Endothelial cell of umbilical vein (primary cell): ENCODE data around the gene BACH2. TPM values are rescaled to one million over a fixed set of nuclear protein-coding genes. Genes with fewer than 3 reads are reported as not detected.

Experiments used
- BruUV-seq: library from RNA; stranded (reverse); fragments of 400-500 nt; replicated peaks from 2 replicates; lab custom pipeline; 2021; lab: Mats Ljungman, UMichigan
- CTCF ChIA-PET: fragments of 300-600, 350-600 bp; sonication (Branson Sonifier 250); formaldehyde crosslinking; loops from one replicate; lab custom pipeline; 2021; ENCODE audit warnings: antibody characterized with exemption, inconsistent platforms; lab: Charles Lee
- POLR2A ChIA-PET: fragments of 300-600, 350-600 bp; sonication (Branson Sonifier 250); formaldehyde crosslinking; loops from one replicate; lab custom pipeline; 2021; ENCODE audit warnings: antibody characterized with exemption, inconsistent platforms; lab: Charles Lee
- DNase-seq: peaks from one replicate; pipeline ENCODE4 v3.0.0-alpha.2; 2011; ENCODE audit warnings: low read depth, low spot score
- FAIRE-seq: peaks from 2 replicates; lab custom pipeline; 2011; peaks lifted over from hg19 to GRCh38; lab: Jason Lieb, UNC
- H2AFZ ChIP-seq: 2 replicates; pipeline ENCODE4 v1.6.0; 2012; ENCODE audit warnings: low read depth, low read length, control low read depth, inconsistent platforms
- H3K27ac ChIP-seq: 2 replicates; pipeline ENCODE4 v1.5.1; 2011; ENCODE audit warnings: low read depth, mild to moderate bottlenecking, control low read depth, low read length, moderate library complexity; ENCODE audit not compliant: insufficient read depth
- H3K27me3 ChIP-seq, 2 experiments: 2 replicates each; pipeline versions ENCODE4 v1.6.0 to v1.6.1; 2011; ENCODE audit warnings: low read length in 2 of 2, mixed read lengths in 1 of 2; ENCODE audit not compliant: control insufficient read depth in 2 of 2, insufficient read depth in 2 of 2
- H3K36me3 ChIP-seq, 2 experiments: 2 replicates in 1 of 2; 3 replicates in 1 of 2; pipeline ENCODE4 v1.5.1; 2011; ENCODE audit warnings: low read length in 2 of 2, mild to moderate bottlenecking in 1 of 2, moderate library complexity in 1 of 2; ENCODE audit not compliant: control insufficient read depth in 2 of 2, insufficient read depth in 2 of 2; ENCODE audit errors: extremely low read depth in 1 of 2
- H3K4me1 ChIP-seq: 3 replicates; pipeline ENCODE4 v1.5.1; 2011; ENCODE audit warnings: mild to moderate bottlenecking, low read length; ENCODE audit not compliant: control insufficient read depth, insufficient read depth; ENCODE audit errors: extremely low read depth
- H3K4me2 ChIP-seq: 2 replicates; pipeline ENCODE4 v1.6.1; 2011; ENCODE audit warnings: low read length, control low read depth, mixed read lengths; ENCODE audit not compliant: insufficient read depth
- H3K4me3 ChIP-seq, 3 experiments: fragments of 200-600 bp in 1 of 3; sonication (generic), shearing (Covaris generic) in 1 of 3; replicated peaks in 1 of 3; 2 replicates each; pipeline ENCODE4 v1.5.1; 2011 to 2016; ENCODE audit warnings: control low read depth in 3 of 3, low read length in 3 of 3, mild to moderate bottlenecking in 2 of 3, inconsistent platforms in 1 of 3, low read depth in 1 of 3, moderate library complexity in 1 of 3; ENCODE audit not compliant: insufficient read depth in 1 of 3
- H3K79me2 ChIP-seq: 2 replicates; pipeline ENCODE4 v1.6.0; 2012; ENCODE audit warnings: low read length, inconsistent platforms; ENCODE audit not compliant: control insufficient read depth, insufficient read depth
- H3K9ac ChIP-seq: replicated peaks from 2 replicates; pipeline ENCODE3; 2011; ENCODE audit warnings: low read length, control low read depth; ENCODE audit not compliant: insufficient read depth; ENCODE audit errors: extremely low read depth
- H3K9me1 ChIP-seq: replicated peaks from 3 replicates; pipeline ENCODE4 v1.6.0; 2011; ENCODE audit warnings: mild to moderate bottlenecking, low read length; ENCODE audit not compliant: control insufficient read depth, insufficient read depth; ENCODE audit errors: extremely low read depth
- H3K9me3 ChIP-seq: replicated peaks from 2 replicates; pipeline ENCODE4 v1.5.1; 2012; ENCODE audit warnings: low read length, inconsistent platforms; ENCODE audit not compliant: control insufficient read depth, insufficient read depth
- H4K20me1 ChIP-seq: replicated peaks from 2 replicates; pipeline ENCODE3; 2011; ENCODE audit warnings: mild to moderate bottlenecking, low read length; ENCODE audit not compliant: control insufficient read depth, insufficient read depth; ENCODE audit errors: extremely low read depth
- EZH2 ChIP-seq: IDR thresholded peaks from 2 replicates; pipeline ENCODE4 v1.6.1; 2012; ENCODE audit warnings: borderline replicate concordance, low read depth, mild to moderate bottlenecking, moderate library complexity, low read length, inconsistent platforms; ENCODE audit not compliant: severe bottlenecking
- FOS ChIP-seq: IDR thresholded peaks from 2 replicates; pipeline ENCODE4 v1.6.1; 2011; ENCODE audit warnings: mild to moderate bottlenecking, low read length, moderate library complexity, borderline replicate concordance; ENCODE audit not compliant: insufficient read depth
- GATA2 ChIP-seq: IDR thresholded peaks from 2 replicates; pipeline ENCODE4 v1.7.0; 2011; ENCODE audit warnings: low read depth, mild to moderate bottlenecking, moderate library complexity, mixed read lengths, low read length; ENCODE audit not compliant: insufficient read length, insufficient read depth
- POLR2AphosphoS5 ChIP-seq: IDR thresholded peaks from 2 replicates; pipeline ENCODE4 v1.6.1; 2012; ENCODE audit warnings: low read depth, mild to moderate bottlenecking, control low read depth, low read length, moderate library complexity; ENCODE audit not compliant: insufficient read depth
- dilution Hi-C: fragments of 300-500 bp; cut with MboI; formaldehyde crosslinking; loops from one replicate; pipeline ENCODE4 v1.15.0; 2019; ENCODE audit warnings: low sequenced_read_pairs; ENCODE audit not compliant: extremely low pct_ligation_motif_present
- intact Hi-C: fragments of 100-400 bp; cut with micrococcal nuclease; formaldehyde crosslinking; loops from one replicate; pipeline ENCODE4 v1.10.0; 2022
- polyA plus RNA-seq, 4 experiments: library from polyadenylated mRNA; depleted of rRNA in 3 of 4; stranded (reverse) in 3 of 4; unstranded in 1 of 4; fragments of >200 nt; gene quantifications; 2 replicates each; pipeline versions ENCODE4 v1.2.1 to v1.2.3, GENCODE V29; 2011 to 2012; ENCODE audit warnings: missing spikeins in 1 of 4
- total RNA-seq: library from RNA; stranded (reverse); gene quantifications from 2 replicates; pipeline ENCODE4 v1.2.3, GENCODE V29; 2021

BACH2 gene
- total and polyA plus RNA-seq, 2 donors (not counting 3 experiments of a cell fraction or from before 2014, with no cell fraction given) = 1.7 to 5.6 TPM

DNA sequence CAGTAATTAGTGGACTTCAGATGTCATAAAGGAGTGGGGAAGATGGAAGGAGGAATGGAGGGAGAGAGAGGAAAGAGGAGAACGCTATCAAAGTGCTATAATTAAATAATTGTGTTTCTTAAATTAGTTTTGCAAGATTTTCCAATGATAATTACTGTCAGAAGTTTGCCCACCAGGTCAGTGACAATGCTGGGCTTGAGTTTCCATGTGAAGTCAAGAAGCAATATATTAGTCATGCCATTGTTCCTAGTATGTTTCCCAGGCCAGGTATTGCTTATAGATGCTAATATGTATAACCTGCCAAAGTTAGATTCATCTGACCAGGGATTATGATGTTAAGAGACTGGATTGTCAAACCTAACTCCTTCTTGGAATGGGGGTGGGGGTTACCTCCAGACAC lies 270.4 kb downstream of the BACH2 start:
- no TSS peak for BruUV-seq
- no peak overlapping the region for H3K27ac ChIP-seq
- CTCF ChIA-PET = interaction anchor here (1.0 kb wide), 1 partner anchor 9 kb away, joined by 3 read pairs; no protein-coding TSS in a partner anchor

DNA sequence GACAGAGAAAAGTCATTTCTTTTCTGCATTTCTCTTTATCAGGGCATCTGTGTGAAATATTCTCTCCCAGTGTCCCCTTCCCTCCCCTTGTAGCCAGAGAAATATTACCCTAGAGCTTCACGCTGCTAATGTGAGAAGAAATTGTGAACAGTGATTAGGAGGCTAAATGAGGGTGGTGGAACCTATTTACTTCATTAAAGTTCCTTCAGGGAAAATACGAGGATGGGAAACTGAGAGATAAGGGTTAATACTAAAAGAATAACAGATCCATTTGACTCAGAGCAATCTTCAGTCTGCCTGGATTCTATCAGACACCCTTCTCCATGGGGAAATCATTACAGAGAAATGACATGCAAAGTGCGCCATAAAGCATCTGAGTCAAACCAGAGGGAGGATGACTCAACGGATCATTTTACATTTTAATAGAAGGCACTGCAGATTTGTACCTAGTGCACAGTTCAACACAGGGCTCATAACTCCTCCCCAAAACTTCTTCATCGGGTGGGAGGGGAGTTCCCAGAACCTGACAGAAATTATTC lies 271.1 kb downstream of the BACH2 start:
- no peak overlapping the region for H3K4me2 ChIP-seq
- intact Hi-C loops (no loop called here), dilution Hi-C loops (no loop called here)
- no peaks in the 10 kb centered on the region for H3K36me3 ChIP-seq
- H3K9ac ChIP-seq = no peak overlapping the region
- no peak overlapping the region for H3K27ac ChIP-seq
- no peak overlapping the region for H3K4me3 ChIP-seq
- peaks cover 0 to 2% of the 10 kb centered on the region in 2 experiments for H3K27me3 ChIP-seq
- H4K20me1 ChIP-seq = no peaks in the 10 kb centered on the region
- BruUV-seq = no TSS peak
- H3K79me2 ChIP-seq = no peaks in the 10 kb centered on the region
- no peak for DNase-seq
- H3K4me1 ChIP-seq = no peaks in the 10 kb centered on the region
- TF ChIP-seq FOS (no peak), POLR2AphosphoS5 (no peak), EZH2 (no peak), GATA2 (no peak)
- H3K9me3 ChIP-seq = no peaks in the 10 kb centered on the region
- no peak overlapping the region for H2AFZ ChIP-seq
- CTCF ChIA-PET = interaction anchor here (1.0 kb wide), 1 partner anchor 9 kb away, joined by 3 read pairs; no protein-coding TSS in a partner anchor
- H3K9me1 ChIP-seq = no peaks in the 10 kb centered on the region
- POLR2A ChIA-PET = no interaction called here
- FAIRE-seq = no peak

More for the DNA sequence above, 270.4 kb downstream of the BACH2 start:
- intact Hi-C loops (no loop called here), dilution Hi-C loops (no loop called here)
- no peak overlapping the region for H3K4me2 ChIP-seq
- H4K20me1 ChIP-seq = no peaks in the 10 kb centered on the region
- POLR2A ChIA-PET = no interaction called here
- H3K9me3 ChIP-seq = no peaks in the 10 kb centered on the region
- no peak for TF ChIP-seq FOS
- no peak for TF ChIP-seq GATA2
- TF ChIP-seq EZH2 = no peak
- FAIRE-seq (no peak), DNase-seq (no peak)
- H2AFZ ChIP-seq = no peak overlapping the region
- H3K4me3 ChIP-seq = no peak overlapping the region
- no peaks in the 10 kb centered on the region for H3K9me1 ChIP-seq
- H3K79me2 ChIP-seq = no peaks in the 10 kb centered on the region
- no peaks in the 10 kb centered on the region for H3K36me3 ChIP-seq
- H3K4me1 ChIP-seq = no peaks in the 10 kb centered on the region
- peaks cover 0 to 2% of the 10 kb centered on the region in 2 experiments for H3K27me3 ChIP-seq
- H3K9ac ChIP-seq = no peak overlapping the region
